ENCODE data around the gene ZBTB46.
"Not testable (repeated sequence)": the region's sequence is repeated elsewhere in the genome, so short reads cannot be mapped to it uniquely, and the experiment has no call there.

Gene ZBTB46

GRCh38 chr20:63830841-63831588, at the start of gene ZBTB46:
TSS of gene ZBTB46 (minus strand) at chr20:63831264. CDS start at chr20:63790757, 40,507 bp downstream.
- no peak for DNase-seq

- DNase-seq, result no peak
Measured at GRCh38 chr20:63878899-63879663, 48.0 kb upstream of the ZBTB46 start.

GRCh38 chr20:63877755-63878470, 46.8 kb upstream of the ZBTB46 start:
- no peak for DNase-seq

- no peak for DNase-seq
Measured at GRCh38 chr20:63876489-63877036, 45.5 kb upstream of the ZBTB46 start.

GRCh38 chr20:63874241-63874640, 43.2 kb upstream of the ZBTB46 start:
- not testable (repeated sequence) for DNase-seq

- DNase-seq, result no peak
Measured at GRCh38 chr20:63873477-63873971, 42.5 kb upstream of the ZBTB46 start.

GRCh38 chr20:63868264-63868663, 37.2 kb upstream of the ZBTB46 start:
- no peak for DNase-seq

- DNase-seq, result not testable (repeated sequence)
Measured at GRCh38 chr20:63867042-63867441, 36.0 kb upstream of the ZBTB46 start.

- peak; percentile 96 for DNase-seq
Measured at GRCh38 chr20:63864978-63865640, 34.0 kb upstream of the ZBTB46 start, which contains the start of gene TPD52L2. TSS of gene TPD52L2 (plus strand) at chr20:63865270. CDS start at chr20:63865366, 96 bp downstream.

- no peak for DNase-seq
Measured at GRCh38 chr20:63864545-63864977, 33.5 kb upstream of the ZBTB46 start.

GRCh38 chr20:63863798-63864544, 32.9 kb upstream of the ZBTB46 start:
- DNase-seq, result peak; percentile 82

- no peak for DNase-seq
Measured at GRCh38 chr20:63863021-63863797, 32.1 kb upstream of the ZBTB46 start.

GRCh38 chr20:63861981-63862901, 31.2 kb upstream of the ZBTB46 start:
- DNase-seq, result no peak

- DNase-seq, result no peak
Measured at GRCh38 chr20:63861365-63861934, 30.4 kb upstream of the ZBTB46 start, which contains the start of gene ABHD16B. TSS of gene ABHD16B (plus strand) at chr20:63861498. CDS start at chr20:63861541, 43 bp downstream.

- DNase-seq, result no peak
Measured at GRCh38 chr20:63860325-63861051, 29.4 kb upstream of the ZBTB46 start.

GRCh38 chr20:63859166-63859699, 28.2 kb upstream of the ZBTB46 start:
- no peak for DNase-seq

- DNase-seq, result peak; percentile 43
Measured at GRCh38 chr20:63858393-63859165, 27.5 kb upstream of the ZBTB46 start.

Data from retina (tissue), 1 donor.